Panc1 (cell line): ENCODE results near the gene GRK1. TPM values are rescaled to one million over a fixed set of nuclear protein-coding genes. Genes with fewer than 3 reads are reported as not detected.

ENCODE experiments used
- ATAC-seq: fragments of 200-7000 bp; cut with Tn5 transposase; 2 replicates; pipeline ENCODE4 v1.9.1; 2020; ENCODE audit warnings: mild to moderate bottlenecking, moderate library complexity
- BruUV-seq: library from RNA; stranded (reverse); fragments of 400-500 nt; replicated peaks from 2 replicates; lab custom pipeline; 2021; lab: Mats Ljungman, UMichigan
- CTCF ChIA-PET: fragments of 300-600 bp; sonication (Branson Sonifier 250); formaldehyde crosslinking; loops from one replicate; lab custom pipeline; 2022; ENCODE audit warnings: antibody characterized with exemption; lab: Charles Lee
- POLR2A ChIA-PET: fragments of 300-600 bp; sonication (Branson Sonifier 250); formaldehyde crosslinking; loops from one replicate; lab custom pipeline; 2022; ENCODE audit warnings: antibody characterized with exemption; lab: Charles Lee
- DNase-seq: peaks from one replicate; pipeline ENCODE4 v3.0.0-alpha.2; 2010; ENCODE audit warnings: low read depth, low spot score
- H3K27ac ChIP-seq: 2 replicates; pipeline ENCODE4 v1.5.1; 2011; ENCODE audit warnings: mild to moderate bottlenecking, low read length, inconsistent platforms
- H3K27me3 ChIP-seq: fragments of 200-500 bp; sonication (Bioruptor generic); 2 replicates; pipeline ENCODE4 v1.6.0; 2014; ENCODE audit warnings: low read length, inconsistent platforms; ENCODE audit not compliant: control insufficient read depth, insufficient read depth
- H3K36me3 ChIP-seq: fragments of 200-500 bp; sonication (Bioruptor generic); 2 replicates; pipeline ENCODE4 v1.5.1; 2014; ENCODE audit warnings: inconsistent platforms, mild to moderate bottlenecking, low read length, moderate library complexity; ENCODE audit not compliant: control insufficient read depth, insufficient read depth
- H3K4me1 ChIP-seq: 2 replicates; pipeline ENCODE4 v1.5.1; 2011; ENCODE audit warnings: inconsistent platforms, mild to moderate bottlenecking, low read length, moderate library complexity; ENCODE audit not compliant: control insufficient read depth, insufficient read depth
- H3K4me3 ChIP-seq, 2 experiments: 2 replicates each; pipeline ENCODE4 v1.5.1; 2011 to 2012; ENCODE audit warnings: low read depth in 2 of 2, low read length in 2 of 2, mild to moderate bottlenecking in 2 of 2, inconsistent platforms in 1 of 2, moderate library complexity in 1 of 2
- H3K9me3 ChIP-seq: fragments of 200-500 bp; sonication (Bioruptor generic); 2 replicates; pipeline ENCODE4 v1.5.1; 2014; ENCODE audit warnings: low read depth, mild to moderate bottlenecking, inconsistent platforms, low read length, moderate library complexity; ENCODE audit not compliant: control insufficient read depth, insufficient read depth
- POLR2AphosphoS5 ChIP-seq: IDR thresholded peaks from 2 replicates; pipeline ENCODE4 v1.6.1; 2012; ENCODE audit warnings: mild to moderate bottlenecking, low read depth, low read length, moderate library complexity
- SIN3A ChIP-seq: IDR thresholded peaks from 2 replicates; pipeline ENCODE4 v1.6.1; 2012; ENCODE audit warnings: low read depth, mild to moderate bottlenecking, low read length, moderate library complexity, borderline replicate concordance; ENCODE audit not compliant: insufficient read depth
- TCF7L2 ChIP-seq: IDR thresholded peaks from 2 replicates; pipeline ENCODE4 v1.6.1; 2011; ENCODE audit warnings: mild to moderate bottlenecking, low read depth, low read length, inconsistent platforms
- in situ Hi-C: cut with HindIII; loops from 2 replicates; pipeline ENCODE4 v1.10.0; 2016; ENCODE audit warnings: low sequenced_read_pairs, low pct_unique_long_range_greater_than_20kb
- intact Hi-C: fragments of 100-400 bp; cut with micrococcal nuclease; formaldehyde crosslinking; loops from one replicate; pipeline ENCODE4 v1.10.0; 2022; ENCODE audit not compliant: unreplicated experiment
- total RNA-seq: library from RNA; stranded (reverse); gene quantifications from one replicate; pipeline ENCODE4 v1.2.1, GENCODE V29; 2021; ENCODE audit not compliant: unreplicated experiment
- TF ChIP-seq, protein P1 (sequence below): fragments of 450-650 bp; IDR thresholded peaks from 2 replicates; pipeline ENCODE4 v1.5.1; 2017; ENCODE audit warnings: mild to moderate bottlenecking
- TF ChIP-seq, protein P2 (sequence below), 2 experiments: IDR thresholded peaks; 2 replicates each; pipeline ENCODE4 v1.6.1; 2011 to 2012; ENCODE audit warnings: low read depth in 2 of 2, control low read depth in 1 of 2, low read length in 1 of 2, mild to moderate bottlenecking in 1 of 2, moderate library complexity in 1 of 2; ENCODE audit not compliant: insufficient read depth in 1 of 2

The GRK1 gene
- total RNA-seq, 1 experiment from 2014 or later = 1.8 TPM

DNA sequence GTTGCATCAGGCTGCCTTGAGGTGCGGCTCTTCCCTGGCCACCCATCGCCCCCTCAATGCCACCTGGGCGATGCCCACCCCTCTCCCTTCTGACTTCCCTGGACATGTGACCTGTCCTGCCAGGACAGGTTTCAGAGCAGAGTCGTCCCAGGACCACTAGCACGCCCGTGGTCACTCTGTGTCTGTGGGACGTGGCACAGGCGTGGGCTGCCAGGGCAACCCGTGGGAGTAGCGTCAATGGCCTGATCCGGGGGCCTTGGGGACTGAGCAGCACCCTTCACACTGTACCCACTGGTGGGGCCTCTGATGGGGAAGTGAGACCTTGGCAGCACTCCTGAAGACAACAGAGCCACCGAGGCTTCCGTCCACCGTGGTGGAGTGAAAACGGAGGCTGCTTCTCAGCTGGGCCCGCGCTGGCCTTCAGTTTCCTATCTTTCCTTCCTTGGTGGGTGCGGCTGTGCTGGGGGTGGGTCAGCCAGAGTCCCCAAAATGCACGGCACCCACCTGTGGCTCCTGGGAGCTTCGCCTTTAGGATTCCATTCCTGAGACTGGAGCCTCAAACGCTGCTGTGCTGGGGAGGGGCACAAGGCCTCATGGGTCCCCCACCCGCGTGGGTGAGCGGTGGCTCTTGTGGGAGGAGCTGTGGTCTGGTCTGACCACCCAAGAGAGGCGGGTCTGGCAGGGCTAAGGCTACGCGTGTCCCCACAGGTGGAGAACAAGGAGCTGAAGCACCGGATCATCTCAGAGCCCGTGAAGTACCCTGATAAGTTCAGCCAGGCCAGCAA is 65.3 kb downstream of the GRK1 start:
- TF ChIP-seq, protein P1, sequence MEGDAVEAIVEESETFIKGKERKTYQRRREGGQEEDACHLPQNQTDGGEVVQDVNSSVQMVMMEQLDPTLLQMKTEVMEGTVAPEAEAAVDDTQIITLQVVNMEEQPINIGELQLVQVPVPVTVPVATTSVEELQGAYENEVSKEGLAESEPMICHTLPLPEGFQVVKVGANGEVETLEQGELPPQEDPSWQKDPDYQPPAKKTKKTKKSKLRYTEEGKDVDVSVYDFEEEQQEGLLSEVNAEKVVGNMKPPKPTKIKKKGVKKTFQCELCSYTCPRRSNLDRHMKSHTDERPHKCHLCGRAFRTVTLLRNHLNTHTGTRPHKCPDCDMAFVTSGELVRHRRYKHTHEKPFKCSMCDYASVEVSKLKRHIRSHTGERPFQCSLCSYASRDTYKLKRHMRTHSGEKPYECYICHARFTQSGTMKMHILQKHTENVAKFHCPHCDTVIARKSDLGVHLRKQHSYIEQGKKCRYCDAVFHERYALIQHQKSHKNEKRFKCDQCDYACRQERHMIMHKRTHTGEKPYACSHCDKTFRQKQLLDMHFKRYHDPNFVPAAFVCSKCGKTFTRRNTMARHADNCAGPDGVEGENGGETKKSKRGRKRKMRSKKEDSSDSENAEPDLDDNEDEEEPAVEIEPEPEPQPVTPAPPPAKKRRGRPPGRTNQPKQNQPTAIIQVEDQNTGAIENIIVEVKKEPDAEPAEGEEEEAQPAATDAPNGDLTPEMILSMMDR = no peak
- TF ChIP-seq, protein P2, sequence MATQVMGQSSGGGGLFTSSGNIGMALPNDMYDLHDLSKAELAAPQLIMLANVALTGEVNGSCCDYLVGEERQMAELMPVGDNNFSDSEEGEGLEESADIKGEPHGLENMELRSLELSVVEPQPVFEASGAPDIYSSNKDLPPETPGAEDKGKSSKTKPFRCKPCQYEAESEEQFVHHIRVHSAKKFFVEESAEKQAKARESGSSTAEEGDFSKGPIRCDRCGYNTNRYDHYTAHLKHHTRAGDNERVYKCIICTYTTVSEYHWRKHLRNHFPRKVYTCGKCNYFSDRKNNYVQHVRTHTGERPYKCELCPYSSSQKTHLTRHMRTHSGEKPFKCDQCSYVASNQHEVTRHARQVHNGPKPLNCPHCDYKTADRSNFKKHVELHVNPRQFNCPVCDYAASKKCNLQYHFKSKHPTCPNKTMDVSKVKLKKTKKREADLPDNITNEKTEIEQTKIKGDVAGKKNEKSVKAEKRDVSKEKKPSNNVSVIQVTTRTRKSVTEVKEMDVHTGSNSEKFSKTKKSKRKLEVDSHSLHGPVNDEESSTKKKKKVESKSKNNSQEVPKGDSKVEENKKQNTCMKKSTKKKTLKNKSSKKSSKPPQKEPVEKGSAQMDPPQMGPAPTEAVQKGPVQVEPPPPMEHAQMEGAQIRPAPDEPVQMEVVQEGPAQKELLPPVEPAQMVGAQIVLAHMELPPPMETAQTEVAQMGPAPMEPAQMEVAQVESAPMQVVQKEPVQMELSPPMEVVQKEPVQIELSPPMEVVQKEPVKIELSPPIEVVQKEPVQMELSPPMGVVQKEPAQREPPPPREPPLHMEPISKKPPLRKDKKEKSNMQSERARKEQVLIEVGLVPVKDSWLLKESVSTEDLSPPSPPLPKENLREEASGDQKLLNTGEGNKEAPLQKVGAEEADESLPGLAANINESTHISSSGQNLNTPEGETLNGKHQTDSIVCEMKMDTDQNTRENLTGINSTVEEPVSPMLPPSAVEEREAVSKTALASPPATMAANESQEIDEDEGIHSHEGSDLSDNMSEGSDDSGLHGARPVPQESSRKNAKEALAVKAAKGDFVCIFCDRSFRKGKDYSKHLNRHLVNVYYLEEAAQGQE (IDR thresholded peaks at IDR 0.05; ENCODE audit: insufficient read depth in 1 of 2, low read depth in 2 of 2, low read length in 1 of 2) = no peak
- TF ChIP-seq POLR2AphosphoS5 = no peak
- no peak for TF ChIP-seq TCF7L2
- no peak for TF ChIP-seq SIN3A
- Histone ChIP-seq H3K4me3 (no peak overlapping the region), H3K9me3 (no peaks in the 10 kb centered on the region), H3K4me1 (no peaks in the 10 kb centered on the region), H3K36me3 (no peaks in the 10 kb centered on the region), H3K27me3 (no peaks in the 10 kb centered on the region), H3K27ac (no peak overlapping the region)
- ChIA-PET POLR2A (no interaction called here), CTCF (interaction anchor here (0.6 kb wide), 1 partner anchor 9 kb away, joined by 3 read pairs; no protein-coding TSS in a partner anchor)
- BruUV-seq = no TSS peak
- ATAC-seq (no peak), DNase-seq (no peak)
- intact Hi-C loops = no loop called here
- in situ Hi-C loops = no loop called here

DNA sequence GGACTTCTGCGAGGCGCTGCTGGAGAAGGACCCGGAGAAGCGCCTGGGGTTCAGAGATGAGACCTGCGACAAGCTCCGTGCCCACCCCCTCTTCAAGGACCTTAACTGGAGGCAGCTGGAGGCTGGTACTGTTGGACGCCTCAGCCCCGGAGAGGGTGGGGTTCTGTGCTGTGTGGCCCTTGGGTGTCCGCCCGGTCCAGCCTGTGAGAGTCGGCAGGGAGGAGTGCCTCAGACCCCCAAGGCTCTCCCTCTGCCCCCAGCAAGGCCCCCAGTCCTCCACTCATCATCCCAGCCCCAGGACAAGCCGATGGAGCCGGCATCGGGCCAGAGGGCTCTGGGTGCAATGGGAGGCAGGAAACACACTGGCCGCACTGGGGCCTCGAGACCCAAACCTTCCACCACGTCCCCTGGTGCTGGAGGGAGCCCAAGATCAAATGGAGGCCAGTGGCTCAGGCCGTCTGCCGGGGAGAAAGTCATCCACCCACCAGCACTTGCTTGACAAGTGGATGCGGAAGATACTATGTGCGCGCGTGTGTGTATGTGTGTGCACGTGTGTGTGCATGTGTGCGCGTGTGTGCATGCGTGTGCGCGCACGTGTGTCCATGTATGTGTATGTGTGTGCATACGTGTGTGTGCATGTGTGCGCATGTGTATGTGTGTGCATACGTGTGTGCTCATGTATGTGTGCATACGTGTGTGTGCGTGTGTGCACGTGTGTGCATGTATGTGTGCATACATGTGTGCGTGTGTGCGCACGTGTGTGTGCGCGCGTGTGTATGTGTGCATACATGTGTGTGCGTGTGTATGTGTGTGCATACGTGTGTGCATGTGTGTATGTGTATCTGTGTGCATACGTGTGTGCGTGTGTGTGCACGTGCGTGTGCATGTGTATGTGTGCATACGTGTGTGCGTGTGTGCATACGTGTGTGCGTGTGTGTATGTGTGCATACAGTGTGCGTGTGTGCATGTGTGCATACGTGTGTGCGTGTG is 66.2 kb downstream of the GRK1 start:
- in situ Hi-C loops = no loop called here
- no TSS peak for BruUV-seq
- CTCF ChIA-PET = interaction anchor here (0.6 kb wide), 1 partner anchor 8 kb away, joined by 3 read pairs; no protein-coding TSS in a partner anchor
- H3K36me3 ChIP-seq = no peaks in the 10 kb centered on the region
- H3K27me3 ChIP-seq = no peaks in the 10 kb centered on the region
- no peaks in the 10 kb centered on the region for H3K9me3 ChIP-seq
- no peak overlapping the region for H3K4me3 ChIP-seq
- TF ChIP-seq, protein P2 (IDR thresholded peaks at IDR 0.05; ENCODE audit: insufficient read depth in 1 of 2, low read depth in 2 of 2, low read length in 1 of 2) = no peak
- TF ChIP-seq SIN3A (no peak), POLR2AphosphoS5 (no peak), TCF7L2 (no peak)
- TF ChIP-seq, protein P1 = no peak
- ATAC-seq (no peak), DNase-seq (no peak)
- no peak overlapping the region for H3K27ac ChIP-seq
- no peaks in the 10 kb centered on the region for H3K4me1 ChIP-seq
- intact Hi-C loops = no loop called here
- POLR2A ChIA-PET = no interaction called here
